Uterus (tissue), 2 donors: ENCODE measurements around the gene ART1.

Experiments
- POLR2A ChIP-seq, 2 donors: fragments of 450-650 bp; IDR thresholded peaks; one replicate each; pipeline ENCODE4 v1.6.1; 2016; ENCODE audit warnings: antibody characterized with exemption in 2 of 2, mild to moderate bottlenecking in 1 of 2, moderate library complexity in 1 of 2
- TF ChIP-seq, protein P1 (sequence below), 4 experiments: fragments of 200-600 bp in 2 of 4; fragments of 450-650 bp in 2 of 4; sonication (generic) in 2 of 4; IDR thresholded peaks; one replicate each; pipeline ENCODE4 v1.5.1; 2016 to 2019; ENCODE audit warnings: antibody characterized with exemption in 4 of 4, mild to moderate bottlenecking in 2 of 4, moderate library complexity in 1 of 4

DNA sequence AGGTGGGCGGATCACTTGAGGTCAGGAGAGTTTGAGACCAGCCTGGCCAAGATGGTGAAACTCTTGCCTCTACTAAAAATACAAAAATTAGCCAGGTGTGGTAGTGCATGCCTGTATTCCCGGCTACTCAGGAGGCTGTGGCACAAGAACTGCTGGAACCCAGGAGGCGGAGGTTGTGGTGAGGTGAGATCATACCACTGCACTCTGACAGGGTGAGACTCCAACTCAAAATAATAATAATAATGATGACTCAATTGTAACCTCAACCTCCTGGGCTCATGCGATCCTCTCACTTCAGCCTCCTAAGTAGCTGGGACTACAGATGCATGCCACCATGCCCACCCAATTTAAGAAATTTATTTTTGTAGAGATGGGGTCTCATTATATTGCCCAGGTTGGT is 41.8 kb downstream of the ART1 start:
- TF ChIP-seq, protein P1, sequence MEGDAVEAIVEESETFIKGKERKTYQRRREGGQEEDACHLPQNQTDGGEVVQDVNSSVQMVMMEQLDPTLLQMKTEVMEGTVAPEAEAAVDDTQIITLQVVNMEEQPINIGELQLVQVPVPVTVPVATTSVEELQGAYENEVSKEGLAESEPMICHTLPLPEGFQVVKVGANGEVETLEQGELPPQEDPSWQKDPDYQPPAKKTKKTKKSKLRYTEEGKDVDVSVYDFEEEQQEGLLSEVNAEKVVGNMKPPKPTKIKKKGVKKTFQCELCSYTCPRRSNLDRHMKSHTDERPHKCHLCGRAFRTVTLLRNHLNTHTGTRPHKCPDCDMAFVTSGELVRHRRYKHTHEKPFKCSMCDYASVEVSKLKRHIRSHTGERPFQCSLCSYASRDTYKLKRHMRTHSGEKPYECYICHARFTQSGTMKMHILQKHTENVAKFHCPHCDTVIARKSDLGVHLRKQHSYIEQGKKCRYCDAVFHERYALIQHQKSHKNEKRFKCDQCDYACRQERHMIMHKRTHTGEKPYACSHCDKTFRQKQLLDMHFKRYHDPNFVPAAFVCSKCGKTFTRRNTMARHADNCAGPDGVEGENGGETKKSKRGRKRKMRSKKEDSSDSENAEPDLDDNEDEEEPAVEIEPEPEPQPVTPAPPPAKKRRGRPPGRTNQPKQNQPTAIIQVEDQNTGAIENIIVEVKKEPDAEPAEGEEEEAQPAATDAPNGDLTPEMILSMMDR (IDR thresholded peaks at IDR 0.05), result no peak
- TF ChIP-seq POLR2A (IDR thresholded peaks at IDR 0.05), result no peak
